ENCODE data around the gene CCDC91. TPM values are rescaled to one million over a fixed set of nuclear protein-coding genes. Genes with fewer than 3 reads are reported as not detected.

The CCDC91 gene
- polyA plus RNA-seq, 1 donor (not counting 4 experiments of a cell fraction or from before 2014, with no cell fraction given), result 26.5 TPM

DNA sequence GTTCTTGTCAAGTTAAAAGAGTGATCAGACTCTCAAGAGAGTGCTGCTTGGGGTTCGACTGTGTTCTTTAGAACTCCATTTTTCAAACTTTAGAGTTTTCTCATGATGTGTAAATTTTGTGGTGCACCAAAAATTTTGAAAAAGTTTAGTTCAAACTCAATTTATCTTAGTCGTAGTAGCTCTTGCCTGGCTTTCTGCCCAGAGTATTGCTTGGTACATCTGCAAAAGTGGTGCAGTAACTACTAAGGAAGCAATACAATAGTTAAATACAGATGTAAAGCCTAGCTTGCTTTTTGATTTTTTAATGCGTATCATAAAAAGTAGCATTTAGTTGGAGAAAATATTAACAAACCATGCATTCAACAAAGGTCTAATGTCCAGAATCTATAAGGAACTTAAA, 9.5 kb upstream of the CCDC91 start:
- Histone ChIP-seq H3K4me2 (ENCODE audit: control insufficient read depth, extremely low read depth, insufficient read depth, low read depth, low read length) (no peak overlapping the region), H3K27me3 (ENCODE audit: control insufficient read depth, extremely low read depth, insufficient read depth, low read length) (no peaks in the 10 kb centered on the region), H3K79me2 (ENCODE audit: control insufficient read depth, insufficient read depth, low read length) (no peaks in the 10 kb centered on the region), H3K9me1 (ENCODE audit: control insufficient read depth, extremely low read depth, insufficient read depth, low read length) (no peaks in the 10 kb centered on the region), H3K4me3 (ENCODE audit: control insufficient read depth in 2 of 3, extremely low read depth in 1 of 3, insufficient read depth in 2 of 3, low read depth in 1 of 3, low read length in 3 of 3) (no peak overlapping the region), H3K36me3 (ENCODE audit: control insufficient read depth in 2 of 2, extremely low read depth in 1 of 2, insufficient read depth in 2 of 2, low read length in 2 of 2) (peaks cover 0 to 1% of the 10 kb centered on the region in 2 experiments), H3K9me3 (ENCODE audit: control insufficient read depth, low read depth, low read length) (no peaks in the 10 kb centered on the region), H4K20me1 (ENCODE audit: control insufficient read depth, extremely low read depth, insufficient read depth, low read length) (no peaks in the 10 kb centered on the region), H2AFZ (ENCODE audit: control insufficient read depth, low read length) (no peak overlapping the region), H3K27ac (ENCODE audit: control insufficient read depth, insufficient read depth, low read length) (no peak overlapping the region), H3K9ac (ENCODE audit: control insufficient read depth, extremely low read depth, insufficient read depth, low read length) (no peak overlapping the region), H3K4me1 (ENCODE audit: control insufficient read depth, extremely low read depth, insufficient read depth, low read length) (no peaks in the 10 kb centered on the region)
- TF ChIP-seq, protein P1, sequence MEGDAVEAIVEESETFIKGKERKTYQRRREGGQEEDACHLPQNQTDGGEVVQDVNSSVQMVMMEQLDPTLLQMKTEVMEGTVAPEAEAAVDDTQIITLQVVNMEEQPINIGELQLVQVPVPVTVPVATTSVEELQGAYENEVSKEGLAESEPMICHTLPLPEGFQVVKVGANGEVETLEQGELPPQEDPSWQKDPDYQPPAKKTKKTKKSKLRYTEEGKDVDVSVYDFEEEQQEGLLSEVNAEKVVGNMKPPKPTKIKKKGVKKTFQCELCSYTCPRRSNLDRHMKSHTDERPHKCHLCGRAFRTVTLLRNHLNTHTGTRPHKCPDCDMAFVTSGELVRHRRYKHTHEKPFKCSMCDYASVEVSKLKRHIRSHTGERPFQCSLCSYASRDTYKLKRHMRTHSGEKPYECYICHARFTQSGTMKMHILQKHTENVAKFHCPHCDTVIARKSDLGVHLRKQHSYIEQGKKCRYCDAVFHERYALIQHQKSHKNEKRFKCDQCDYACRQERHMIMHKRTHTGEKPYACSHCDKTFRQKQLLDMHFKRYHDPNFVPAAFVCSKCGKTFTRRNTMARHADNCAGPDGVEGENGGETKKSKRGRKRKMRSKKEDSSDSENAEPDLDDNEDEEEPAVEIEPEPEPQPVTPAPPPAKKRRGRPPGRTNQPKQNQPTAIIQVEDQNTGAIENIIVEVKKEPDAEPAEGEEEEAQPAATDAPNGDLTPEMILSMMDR (optimal IDR thresholded peaks at IDR 0.05 in 1 of 3, IDR thresholded peaks at IDR 0.05 in 1 of 3, conservative IDR thresholded peaks at IDR 0.05 in 1 of 3; ENCODE audit: extremely low read depth in 1 of 3, insufficient read depth in 2 of 3, low read length in 3 of 3), result no peak
- no peak for TF ChIP-seq EZH2 (IDR thresholded peaks at IDR 0.05; ENCODE audit: low read length)
- DNase-seq (ENCODE audit: low read depth, low spot score), result no peak
- dilution Hi-C loops (cut with MboI; ENCODE audit: extremely low pct_ligation_motif_present, low sequenced_read_pairs), result no loop called here
- FAIRE-seq, result no peak

DNA sequence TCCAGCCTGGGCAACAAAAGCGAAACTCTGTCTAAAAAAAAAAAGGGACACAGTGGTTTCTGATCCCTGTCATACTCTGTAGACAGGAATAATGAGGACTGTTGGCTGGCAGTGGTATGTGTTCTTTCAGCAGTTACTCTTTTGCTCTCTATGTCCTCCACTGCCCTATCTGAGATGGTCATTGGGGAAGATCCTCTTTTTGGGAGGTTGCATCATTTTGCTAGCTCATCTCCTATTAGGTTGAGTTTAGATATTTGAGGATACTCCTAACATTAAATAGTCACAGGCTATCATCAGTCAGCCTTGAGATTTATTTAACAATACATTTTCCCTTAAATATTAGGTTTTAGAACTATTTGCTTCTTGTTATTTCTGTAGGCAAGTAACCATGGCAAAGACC, 5.9 kb upstream of the CCDC91 start:
- Histone ChIP-seq H3K4me1 (ENCODE audit: control insufficient read depth, extremely low read depth, insufficient read depth, low read length) (no peaks in the 10 kb centered on the region), H3K9ac (ENCODE audit: control insufficient read depth, extremely low read depth, insufficient read depth, low read length) (no peak overlapping the region), H3K36me3 (ENCODE audit: control insufficient read depth in 2 of 2, extremely low read depth in 1 of 2, insufficient read depth in 2 of 2, low read length in 2 of 2) (peaks cover 0 to 1% of the 10 kb centered on the region in 2 experiments), H2AFZ (ENCODE audit: control insufficient read depth, low read length) (no peak overlapping the region), H4K20me1 (ENCODE audit: control insufficient read depth, extremely low read depth, insufficient read depth, low read length) (no peaks in the 10 kb centered on the region), H3K27me3 (ENCODE audit: control insufficient read depth, extremely low read depth, insufficient read depth, low read length) (no peaks in the 10 kb centered on the region), H3K27ac (ENCODE audit: control insufficient read depth, insufficient read depth, low read length) (no peak overlapping the region), H3K9me3 (ENCODE audit: control insufficient read depth, low read depth, low read length) (no peaks in the 10 kb centered on the region), H3K4me3 (ENCODE audit: control insufficient read depth in 2 of 3, extremely low read depth in 1 of 3, insufficient read depth in 2 of 3, low read depth in 1 of 3, low read length in 3 of 3) (no peak overlapping the region), H3K79me2 (ENCODE audit: control insufficient read depth, insufficient read depth, low read length) (no peaks in the 10 kb centered on the region), H3K9me1 (ENCODE audit: control insufficient read depth, extremely low read depth, insufficient read depth, low read length) (no peaks in the 10 kb centered on the region), H3K4me2 (ENCODE audit: control insufficient read depth, extremely low read depth, insufficient read depth, low read depth, low read length) (no peak overlapping the region)
- FAIRE-seq, result no peak
- dilution Hi-C loops (cut with MboI; ENCODE audit: extremely low pct_ligation_motif_present, low sequenced_read_pairs), result no loop called here
- TF ChIP-seq, protein P1 (optimal IDR thresholded peaks at IDR 0.05 in 1 of 3, IDR thresholded peaks at IDR 0.05 in 1 of 3, conservative IDR thresholded peaks at IDR 0.05 in 1 of 3; ENCODE audit: extremely low read depth in 1 of 3, insufficient read depth in 2 of 3, low read length in 3 of 3), result no peak
- no peak for TF ChIP-seq EZH2 (IDR thresholded peaks at IDR 0.05; ENCODE audit: low read length)
- DNase-seq (ENCODE audit: low read depth, low spot score), result no peak
